K562 (cell line): ENCODE measurements around the gene ZMYND19. TPM values are rescaled to one million over a fixed set of nuclear protein-coding genes. Genes with fewer than 3 reads are reported as not detected.

Experiments used
- CREM ChIP-seq: IDR thresholded peaks from 2 replicates; pipeline ENCODE4 v1.6.1; 2014; ENCODE audit warnings: antibody characterized with exemption, low read depth
- FOSL1 ChIP-seq: fragments of 200-800 bp; sonication (Bioruptor generic); conservative IDR thresholded peaks from 2 replicates; pipeline ENCODE4 v1.6.1; 2016; ENCODE audit warnings: missing genetic modification characterization, missing compliant biosample characterization
- FOXM1 ChIP-seq, 2 experiments: fragments of 450-650 bp in 1 of 2; sonication (generic) in 1 of 2; formaldehyde crosslinking in 1 of 2; IDR thresholded peaks; 2 replicates each; pipeline versions ENCODE4 v1.6.1 to v1.9.0; 2017 to 2022; ENCODE audit warnings: low read depth in 2 of 2, mild to moderate bottlenecking in 2 of 2, missing genetic modification reagents in 1 of 2, moderate library complexity in 1 of 2
- GABPB1 ChIP-seq: sonication (generic); formaldehyde crosslinking; IDR thresholded peaks from 2 replicates; pipeline ENCODE4 v1.8.0; 2022; ENCODE audit warnings: mild to moderate bottlenecking, missing genetic modification reagents
- HNRNPK ChIP-seq: fragments of 200-400 bp; formaldehyde crosslinking; IDR thresholded peaks from one replicate; pipeline ENCODE4 v1.6.1; 2018; ENCODE audit warnings: mild to moderate bottlenecking, low read depth, low read length; ENCODE audit not compliant: poor library complexity, severe bottlenecking
- JUN ChIP-seq, 2 experiments: sonication (generic) in 1 of 2; formaldehyde crosslinking in 1 of 2; IDR thresholded peaks; 2 replicates each; pipeline versions ENCODE4 v1.6.1 to v1.8.0; 2012 to 2022; ENCODE audit warnings: borderline replicate concordance in 2 of 2, mild to moderate bottlenecking in 2 of 2, improper control_type of control experiment in 1 of 2, low read depth in 1 of 2, low read length in 1 of 2, missing genetic modification reagents in 1 of 2
- KLF6 ChIP-seq: fragments of 250-450 bp; sonication (Bioruptor Pico); IDR thresholded peaks from 2 replicates; pipeline ENCODE4 v1.4.0; 2020; ENCODE audit warnings: mild to moderate bottlenecking, moderate library complexity, borderline replicate concordance
- LCOR ChIP-seq: sonication (generic); formaldehyde crosslinking; IDR thresholded peaks from 2 replicates; pipeline ENCODE4 v1.8.0; 2022; ENCODE audit warnings: mild to moderate bottlenecking, missing genetic modification reagents
- MECOM ChIP-seq: fragments of 250-450 bp; sonication (Bioruptor Pico); IDR thresholded peaks from 2 replicates; pipeline ENCODE4 v1.8.0; 2022; ENCODE audit warnings: inconsistent platforms
- NCOA6 ChIP-seq: fragments of 450-650 bp; IDR thresholded peaks from 2 replicates; pipeline ENCODE4 v1.6.1; 2017; ENCODE audit warnings: mild to moderate bottlenecking
- POLR2G ChIP-seq: fragments of 200-400 bp; formaldehyde crosslinking; IDR thresholded peaks from 2 replicates; pipeline ENCODE4 v1.6.1; 2017; ENCODE audit warnings: low read depth, mild to moderate bottlenecking, antibody characterized with exemption, low read length, moderate library complexity
- PRMT5 ChIP-seq: sonication (generic); formaldehyde crosslinking; IDR thresholded peaks from 2 replicates; pipeline ENCODE4 v1.5.0; 2020; ENCODE audit warnings: missing genetic modification reagents
- ZBTB40 ChIP-seq, 2 experiments: fragments of 450-650 bp in 1 of 2; sonication (generic) in 1 of 2; formaldehyde crosslinking in 1 of 2; IDR thresholded peaks; 2 replicates each; pipeline versions ENCODE4 v1.7.1 to v1.9.0; 2016 to 2022; ENCODE audit warnings: inconsistent platforms in 1 of 2, mild to moderate bottlenecking in 1 of 2, missing genetic modification reagents in 1 of 2
- ZC3H4 ChIP-seq: sonication (generic); formaldehyde crosslinking; IDR thresholded peaks from 2 replicates; pipeline ENCODE4 v1.9.0; 2021; ENCODE audit warnings: missing genetic modification reagents, borderline replicate concordance
- ZKSCAN3 ChIP-seq: fragments of 250-450 bp; sonication (Bioruptor Pico); IDR thresholded peaks from 2 replicates; pipeline ENCODE4 v1.4.0; 2020
- ZNF3 ChIP-seq: fragments of 250-450 bp; sonication (Bioruptor Pico); IDR thresholded peaks from 2 replicates; pipeline ENCODE4 v1.5.0; 2021; ENCODE audit warnings: mild to moderate bottlenecking, moderate library complexity
- polyA plus RNA-seq, 8 experiments: library from polyadenylated mRNA; depleted of rRNA in 4 of 8; stranded (reverse) in 5 of 8; unstranded in 3 of 8; fragments of >200 nt; fragmentation: Nextera tagmentation in 2 of 8; fragmentation: Illumina TruSeq in 1 of 8; extraction: Ambion mirVana in 2 of 8; extraction: Trizol in 1 of 8; gene quantifications; 2 replicates each; pipeline versions ENCODE4 v1.2.1 to v1.2.3, GENCODE V29; 2011 to 2014; ENCODE audit warnings: inconsistent platforms in 1 of 8, missing spikeins in 1 of 8
- total RNA-seq, 7 experiments: library from RNA; depleted of rRNA in 6 of 7; stranded (reverse); fragments of >200 nt in 6 of 7; fragmentation: Illumina TruSeq in 2 of 7; extraction: Trizol in 2 of 7; gene quantifications; 2 replicates each; pipeline versions ENCODE4 v1.2.1 to v1.2.3, GENCODE V29; 2011 to 2021; ENCODE audit warnings: low replicate concordance in 1 of 7

The ZMYND19 gene
- total and polyA plus RNA-seq, 9 of the 15 experiments (the other 6 are each of a cell fraction or from before 2014, with no cell fraction given) = 1.0 to 86.7 (median 44.0) TPM

GRCh38 chr9:137611623-137612609, 21.6 kb upstream of the ZMYND19 start (continued):
- TF ChIP-seq JUN (IDR thresholded peaks at IDR 0.05; ENCODE audit: borderline replicate concordance, low read depth, low read length) (0 out of 2 replicates have a peak, but pooled peaks have one; percentile 20), JUN (CRISPR knock-in tag; IDR thresholded peaks at IDR 0.05; ENCODE audit: borderline replicate concordance) (no peak), KLF6 (no peak), PRMT5 (no peak), CREM (no peak), ZKSCAN3 (CRISPR knock-in tag) (no peak), HNRNPK (no peak), FOSL1 (tag) (peak; percentile 82), NCOA6 (no peak), GABPB1 (CRISPR knock-in tag) (no peak), LCOR (CRISPR knock-in tag) (no peak), ZNF3 (CRISPR knock-in tag) (no peak), POLR2G (peak; percentile 76), MECOM (no peak), ZBTB40 (IDR thresholded peaks at IDR 0.05) (no peak), ZBTB40 (CRISPR knock-in tag; IDR thresholded peaks at IDR 0.05) (no peak), ZC3H4 (CRISPR knock-in tag) (no peak), FOXM1 (IDR thresholded peaks at IDR 0.05; ENCODE audit: low read depth) (no peak), FOXM1 (CRISPR knock-in tag; IDR thresholded peaks at IDR 0.05; ENCODE audit: low read depth) (no peak)
